Hepatocyte (in vitro differentiated cells): ENCODE measurements around the gene WSCD2. TPM values are rescaled to one million over a fixed set of nuclear protein-coding genes. Genes with fewer than 3 reads are reported as not detected.

Experiments
- DNase-seq: peaks from one replicate; pipeline ENCODE4 v3.0.0-alpha.2; 2016; ENCODE audit warnings: low spot score
- H2AFZ ChIP-seq: fragments of 200-600 bp; sonication (generic); 2 replicates; pipeline ENCODE4 v1.6.0; 2016; ENCODE audit warnings: antibody characterized with exemption, mild to moderate bottlenecking
- H3K27ac ChIP-seq: fragments of 200-600 bp; sonication (generic); 2 replicates; pipeline ENCODE4 v1.5.1; 2016; ENCODE audit warnings: mild to moderate bottlenecking
- H3K27me3 ChIP-seq: fragments of 200-600 bp; sonication (generic); 2 replicates; pipeline ENCODE4 v1.6.1; 2016
- H3K36me3 ChIP-seq: fragments of 200-600 bp; sonication (generic); replicated peaks from 2 replicates; pipeline ENCODE4 v1.5.1; 2016; ENCODE audit warnings: low read depth; ENCODE audit not compliant: insufficient read depth
- H3K4me1 ChIP-seq: fragments of 200-600 bp; sonication (generic); 2 replicates; pipeline ENCODE4 v1.5.1; 2016; ENCODE audit warnings: mild to moderate bottlenecking, moderate library complexity; ENCODE audit not compliant: insufficient read depth
- H3K4me2 ChIP-seq: fragments of 200-600 bp; sonication (generic); 2 replicates; pipeline ENCODE4 v1.6.0; 2016
- H3K4me3 ChIP-seq: fragments of 200-600 bp; sonication (generic); 2 replicates; pipeline ENCODE4 v1.5.1; 2016; ENCODE audit warnings: mild to moderate bottlenecking
- H3K79me2 ChIP-seq: fragments of 200-600 bp; sonication (generic); 2 replicates; pipeline ENCODE4 v1.6.0; 2017; ENCODE audit warnings: mild to moderate bottlenecking
- H3K9me2 ChIP-seq: fragments of 200-600 bp; sonication (generic); replicated peaks from 2 replicates; pipeline ENCODE4 v1.6.0; 2017; ENCODE audit warnings: mild to moderate bottlenecking; ENCODE audit not compliant: insufficient read depth
- H3K9me3 ChIP-seq: fragments of 200-600 bp; sonication (generic); 2 replicates; pipeline ENCODE4 v1.5.1; 2016; ENCODE audit warnings: low read depth, mild to moderate bottlenecking
- H4K20me1 ChIP-seq: fragments of 200-600 bp; sonication (generic); 2 replicates; pipeline ENCODE4 v1.6.0; 2016; ENCODE audit warnings: mild to moderate bottlenecking; ENCODE audit not compliant: insufficient read depth, poor library complexity, severe bottlenecking
- CTCF ChIP-seq: fragments of 200-600 bp; sonication (generic); IDR thresholded peaks from 2 replicates; pipeline ENCODE4 v1.5.1; 2016; ENCODE audit warnings: antibody characterized with exemption, mild to moderate bottlenecking; ENCODE audit not compliant: poor library complexity
- EZH2 ChIP-seq: fragments of 200-600 bp; sonication (generic); IDR thresholded peaks from 2 replicates; pipeline ENCODE4 v1.6.1; 2016; ENCODE audit warnings: antibody characterized with exemption, mild to moderate bottlenecking, borderline replicate concordance
- EZH2phosphoT487 ChIP-seq: fragments of 200-600 bp; sonication (generic); IDR thresholded peaks from one replicate; pipeline ENCODE4 v1.6.1; 2018; ENCODE audit warnings: antibody characterized with exemption, mild to moderate bottlenecking, low read depth, moderate library complexity; ENCODE audit not compliant: unreplicated experiment, severe bottlenecking
- WGBS: methylation state at CpG from one replicate; pipeline ENCODE4 v1.1.6; 2016; ENCODE audit warnings: low lambda C conversion rate; ENCODE audit errors: missing lambda C conversion rate; 5-methylcytosine and 5-hydroxymethylcytosine counted together
- polyA plus RNA-seq: library from polyadenylated mRNA; unstranded; fragments of >200 nt; fragmentation: Nextera tagmentation; extraction: Ambion mirVana; gene quantifications from 2 replicates; pipeline ENCODE4 v1.2.1, GENCODE V29; 2016
- total RNA-seq: library from RNA; depleted of rRNA; stranded (reverse); fragments of >200 nt; gene quantifications from 2 replicates; pipeline ENCODE4 v1.2.3, GENCODE V29; 2014

Gene WSCD2
- total and polyA plus RNA-seq, 2 experiments from 2014 or later: 4.2 to 4.3 TPM

DNA sequence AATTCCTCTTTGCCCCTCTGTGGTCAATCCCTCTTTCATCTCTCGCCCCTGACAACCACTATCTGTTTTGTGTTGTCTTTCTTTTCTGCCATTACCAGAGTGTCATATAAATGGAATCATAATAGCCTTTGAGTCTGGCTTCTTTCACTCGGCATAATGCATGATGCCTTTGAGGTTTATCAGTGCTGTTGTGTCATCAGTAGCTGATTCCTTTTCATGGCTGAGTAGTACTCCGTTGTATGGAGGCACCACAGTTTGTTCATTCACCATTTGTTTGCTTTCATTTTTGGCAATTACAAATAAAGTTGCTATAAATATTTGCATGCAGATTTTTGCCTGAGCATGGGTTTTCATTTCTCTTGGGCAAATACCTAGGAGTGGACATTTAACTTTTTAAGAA is 47.2 kb downstream of the WSCD2 start:
- no peak for DNase-seq
- H3K4me3 ChIP-seq: no peak overlapping the region
- no peak overlapping the region for H3K27ac ChIP-seq
- H2AFZ ChIP-seq: no peak overlapping the region
- H3K36me3 ChIP-seq: no peaks in the 10 kb centered on the region
- no peaks in the 10 kb centered on the region for H3K27me3 ChIP-seq
- H3K79me2 ChIP-seq: no peaks in the 10 kb centered on the region
- no peaks in the 10 kb centered on the region for H3K4me1 ChIP-seq
- TF ChIP-seq EZH2: no peak
- TF ChIP-seq CTCF: no peak
- no peak for TF ChIP-seq EZH2phosphoT487
- no peaks in the 10 kb centered on the region for H3K9me2 ChIP-seq
- H4K20me1 ChIP-seq: no peaks in the 10 kb centered on the region
- 95% methylated on average over 3 of the region's 3 CpGs for WGBS
- H3K9me3 ChIP-seq: no peaks in the 10 kb centered on the region
- no peak overlapping the region for H3K4me2 ChIP-seq

- H3K4me2 ChIP-seq: no peak overlapping the region
- no peaks in the 10 kb centered on the region for H3K4me1 ChIP-seq
- H3K79me2 ChIP-seq: no peaks in the 10 kb centered on the region
- H3K27me3 ChIP-seq: no peaks in the 10 kb centered on the region
- no peak for TF ChIP-seq EZH2phosphoT487
- no peak for TF ChIP-seq EZH2
- no peak for TF ChIP-seq CTCF
- no peak for DNase-seq
- no peaks in the 10 kb centered on the region for H3K9me2 ChIP-seq
- WGBS: 98% methylated on average over 3 of the region's 3 CpGs
- H2AFZ ChIP-seq: no peak overlapping the region
- no peaks in the 10 kb centered on the region for H3K9me3 ChIP-seq
- no peaks in the 10 kb centered on the region for H4K20me1 ChIP-seq
- H3K4me3 ChIP-seq: no peak overlapping the region
- no peaks in the 10 kb centered on the region for H3K36me3 ChIP-seq
- H3K27ac ChIP-seq: no peak overlapping the region
Observed at GRCh38 chr12:108177131-108177530, 48.0 kb downstream of the WSCD2 start.

- Histone ChIP-seq H3K4me1 (no peaks in the 10 kb centered on the region), H4K20me1 (no peaks in the 10 kb centered on the region), H3K79me2 (no peaks in the 10 kb centered on the region), H3K27me3 (no peaks in the 10 kb centered on the region), H2AFZ (no peak overlapping the region), H3K36me3 (no peaks in the 10 kb centered on the region), H3K9me2 (no peaks in the 10 kb centered on the region), H3K4me2 (no peak overlapping the region), H3K27ac (no peak overlapping the region), H3K9me3 (no peaks in the 10 kb centered on the region), H3K4me3 (no peak overlapping the region)
- DNase-seq: no peak
- WGBS: 73% methylated on average over 2 of the region's 2 CpGs
- TF ChIP-seq EZH2phosphoT487 (no peak), EZH2 (no peak), CTCF (no peak)
Observed at GRCh38 chr12:108179305-108179704, 50.2 kb downstream of the WSCD2 start.
